Testis (tissue), 3 donors: ENCODE data around the gene TMEM233. TPM values are rescaled to one million over a fixed set of nuclear protein-coding genes. Genes with fewer than 3 reads are reported as not detected.

Experiments used
- DNase-seq: peaks from one replicate; pipeline ENCODE4 v3.0.0-alpha.2; 2019
- H3K27ac ChIP-seq, 2 donors: fragments of 200-600 bp; sonication (generic); one replicate each; pipeline ENCODE4 v1.5.1; 2019
- H3K27me3 ChIP-seq: fragments of 200-600 bp; sonication (generic); one replicate; pipeline ENCODE4 v1.5.1; 2019
- H3K36me3 ChIP-seq: fragments of 200-600 bp; sonication (generic); one replicate; pipeline ENCODE4 v1.5.1; 2017; ENCODE audit warnings: low read depth; ENCODE audit errors: missing control alignments
- H3K4me1 ChIP-seq: fragments of 200-600 bp; sonication (generic); one replicate; pipeline ENCODE4 v1.5.1; 2019
- H3K4me3 ChIP-seq, 2 donors: fragments of 200-600 bp; sonication (generic); one replicate each; pipeline ENCODE4 v1.5.1; 2017 to 2019
- H3K9me3 ChIP-seq: fragments of 200-600 bp; sonication (generic); one replicate; pipeline ENCODE4 v1.5.1; 2017
- CTCF ChIP-seq, 3 experiments: fragments of 450-650 bp in 2 of 3; fragments of 200-600 bp in 1 of 3; sonication (generic) in 1 of 3; IDR thresholded peaks; one replicate each; pipeline ENCODE4 v1.5.1; 2016 to 2019; ENCODE audit warnings: antibody characterized with exemption in 3 of 3, mild to moderate bottlenecking in 2 of 3, moderate library complexity in 1 of 3
- POLR2A ChIP-seq: fragments of 450-650 bp; IDR thresholded peaks from one replicate; pipeline ENCODE4 v1.6.1; 2017; ENCODE audit warnings: antibody characterized with exemption, mild to moderate bottlenecking, moderate library complexity
- WGBS, 2 donors: methylation state at CpG; one replicate each; pipeline ENCODE4 v1.1.5; 2018; 5-methylcytosine and 5-hydroxymethylcytosine counted together
- intact Hi-C: fragments of 100-400 bp; cut with DNase I; formaldehyde crosslinking; loops from one replicate; pipeline ENCODE4 v1.15.1; 2023; ENCODE audit warnings: low total_unique reads
- polyA plus RNA-seq: library from polyadenylated mRNA; stranded (reverse); fragments of 350-450 nt; fragmentation: Illumina TruSeq; extraction: RNeasy Lipid Tissue Mini Kit (QIAGEN cat#74804); gene quantifications from one replicate; pipeline ENCODE4 v1.2.3, GENCODE V29; 2014; ENCODE audit warnings: low read depth, low replicate concordance; ENCODE audit not compliant: insufficient read depth
- total RNA-seq, 2 donors: library from RNA; depleted of rRNA; stranded (reverse); fragments of >200 nt; gene quantifications; one replicate each; pipeline ENCODE4 v1.2.3, GENCODE V29; 2016

Gene TMEM233
- total and polyA plus RNA-seq, 3 donors from 2014 or later = 0.31 to 0.47 TPM; not detected in 1

GRCh38 chr12:119630962-119631550, 37.5 kb downstream of the TMEM233 start:
- Histone ChIP-seq H3K27me3 (no peaks in the 10 kb centered on the region), H3K4me1 (no peaks in the 10 kb centered on the region), H3K9me3 (no peaks in the 10 kb centered on the region), H3K27ac (no peak overlapping the region), H3K4me3 (no peak overlapping the region), H3K36me3 (no peaks in the 10 kb centered on the region)
- DNase-seq = no peak
- intact Hi-C loops = no loop called here
- WGBS, 2 donors = 44 to 92% methylated on average over 1 of the region's 1 CpG
- TF ChIP-seq CTCF (IDR thresholded peaks at IDR 0.05) (no peak), POLR2A (no peak)

DNA sequence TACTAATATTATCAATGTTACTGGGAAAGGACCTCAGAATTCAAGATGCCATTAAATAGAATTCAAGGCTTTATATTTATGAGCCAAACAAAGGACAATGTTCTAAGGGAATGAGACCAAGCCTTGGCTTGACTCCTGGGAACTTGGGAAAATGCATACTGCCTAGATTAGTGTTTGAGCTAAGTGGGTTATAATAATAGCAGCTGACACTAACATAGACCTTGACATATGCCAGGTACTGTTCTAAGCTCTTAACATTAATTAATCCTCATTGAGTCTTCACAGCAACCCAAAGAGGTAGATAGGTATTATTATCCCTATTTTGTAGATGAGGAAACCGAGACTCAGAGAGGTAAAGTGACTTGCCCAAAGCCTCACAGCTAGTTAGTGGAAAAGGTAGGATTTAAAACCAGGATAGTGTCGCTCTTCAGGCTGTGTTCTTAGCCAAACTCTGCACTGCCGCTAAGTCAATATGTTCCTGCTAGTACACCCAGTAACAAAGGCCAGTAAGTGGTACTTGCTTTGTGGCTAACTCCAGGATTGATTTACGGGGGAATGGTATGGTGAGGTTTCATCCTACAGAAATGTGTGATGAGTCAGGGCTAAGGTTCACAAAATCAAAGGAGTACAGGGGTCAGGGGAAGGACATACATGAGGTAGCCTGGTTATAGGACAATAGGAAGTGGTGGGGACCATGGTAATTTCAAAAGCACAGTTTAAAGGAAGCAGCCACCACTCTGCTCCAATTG, 38.5 kb downstream of the TMEM233 start:
- no peaks in the 10 kb centered on the region for H3K9me3 ChIP-seq
- intact Hi-C loops = no loop called here
- no peaks in the 10 kb centered on the region for H3K27me3 ChIP-seq
- 84 to 85% methylated on average over 4 of the region's 4 CpGs for WGBS, 2 donors
- no peak for DNase-seq
- H3K4me3 ChIP-seq = no peak overlapping the region
- no peaks in the 10 kb centered on the region for H3K36me3 ChIP-seq
- no peak overlapping the region for H3K27ac ChIP-seq
- no peaks in the 10 kb centered on the region for H3K4me1 ChIP-seq
- no peak for TF ChIP-seq POLR2A
- no peak for TF ChIP-seq CTCF (IDR thresholded peaks at IDR 0.05)

- Histone ChIP-seq H3K27ac (no peak overlapping the region), H3K9me3 (no peaks in the 10 kb centered on the region), H3K27me3 (no peaks in the 10 kb centered on the region), H3K4me3 (no peak overlapping the region), H3K36me3 (no peaks in the 10 kb centered on the region), H3K4me1 (no peaks in the 10 kb centered on the region)
- WGBS, 2 donors = 46 to 47% methylated on average over 6 of the region's 6 CpGs
- DNase-seq = no peak
- TF ChIP-seq POLR2A (no peak), CTCF (IDR thresholded peaks at IDR 0.05) (no peak)
- intact Hi-C loops = no loop called here
Observed at GRCh38 chr12:119634743-119635142, 41.2 kb downstream of the TMEM233 start.

DNA sequence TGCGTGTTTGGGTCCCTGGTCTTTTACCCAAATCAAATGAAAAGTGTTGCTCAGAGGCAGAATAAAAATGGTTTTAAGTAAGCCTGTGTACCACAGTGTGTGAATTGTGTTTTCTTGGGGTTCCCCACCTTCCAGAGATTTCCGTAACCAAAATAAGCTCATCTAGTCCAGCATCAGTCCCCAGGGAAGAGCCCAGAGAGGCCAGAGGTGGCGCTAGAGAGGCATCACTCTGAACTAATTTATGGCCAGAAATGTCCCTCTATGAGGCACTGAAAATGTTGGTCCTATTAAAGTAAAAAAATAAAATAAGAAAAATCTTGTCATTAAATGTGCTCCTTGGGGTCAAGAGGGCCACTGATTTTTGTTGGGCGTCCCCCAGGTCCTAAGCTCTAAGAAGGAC, 49.4 kb downstream of the TMEM233 start:
- Histone ChIP-seq H3K9me3 (no peaks in the 10 kb centered on the region), H3K4me3 (no peak overlapping the region), H3K27me3 (no peaks in the 10 kb centered on the region), H3K27ac (no peak overlapping the region), H3K4me1 (no peaks in the 10 kb centered on the region), H3K36me3 (no peaks in the 10 kb centered on the region)
- 52 to 64% methylated on average over 4 of the region's 4 CpGs for WGBS, 2 donors
- TF ChIP-seq CTCF (IDR thresholded peaks at IDR 0.05) (no peak), POLR2A (no peak)
- intact Hi-C loops = no loop called here
- DNase-seq = peak; percentile 20

DNA sequence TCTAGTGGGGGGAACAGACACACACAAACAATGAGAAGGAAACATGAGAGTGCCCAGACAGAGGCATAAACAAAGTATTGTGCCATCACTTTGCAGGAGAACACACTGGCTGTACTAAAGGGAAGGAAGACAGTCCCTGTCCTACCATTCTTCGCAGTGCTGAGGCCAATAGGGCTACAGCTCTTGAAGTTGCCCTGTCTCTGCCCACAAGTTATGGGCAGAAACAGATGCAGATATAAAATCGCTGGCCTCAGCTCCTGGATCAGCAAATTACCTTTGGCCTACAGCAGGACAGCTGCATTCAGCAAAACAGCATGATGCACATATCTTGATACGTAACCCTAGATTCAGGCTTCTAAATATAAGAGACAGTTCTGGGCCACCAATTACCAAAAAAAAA, 51.4 kb downstream of the TMEM233 start:
- H3K9me3 ChIP-seq = no peaks in the 10 kb centered on the region
- TF ChIP-seq CTCF (IDR thresholded peaks at IDR 0.05) (no peak), POLR2A (no peak)
- DNase-seq = no peak
- H3K27me3 ChIP-seq = no peaks in the 10 kb centered on the region
- 80 to 90% methylated on average over 2 to 3 of the region's 3 CpGs for WGBS, 2 donors
- no peak overlapping the region for H3K4me3 ChIP-seq
- H3K4me1 ChIP-seq = no peaks in the 10 kb centered on the region
- no peaks in the 10 kb centered on the region for H3K36me3 ChIP-seq
- intact Hi-C loops = no loop called here
- no peak overlapping the region for H3K27ac ChIP-seq
